Caki2 (cell line): ENCODE data around the gene SEL1L. TPM values are rescaled to one million over a fixed set of nuclear protein-coding genes. Genes with fewer than 3 reads are reported as not detected.
"Not testable (repeated sequence)": the region's sequence is repeated elsewhere in the genome, so short reads cannot be mapped to it uniquely, and the experiment has no call there.

Source experiments
- DNase-seq: peaks from one replicate; pipeline ENCODE4 v3.0.0-alpha.2; 2015; ENCODE audit warnings: low read depth
- in situ Hi-C: cut with HindIII; loops from 2 replicates; pipeline ENCODE4 v1.10.0; 2016; ENCODE audit warnings: low sequenced_read_pairs, low pct_unique_long_range_greater_than_20kb, mixed read lengths
- total RNA-seq: library from RNA; depleted of rRNA; stranded (reverse); fragments of >200 nt; shearing (Covaris generic); gene quantifications from 2 replicates; pipeline ENCODE4 v1.2.3, GENCODE V29; 2014; ENCODE audit warnings: low replicate concordance

Gene SEL1L
- total RNA-seq, 1 experiment from 2014 or later, result 26.1 TPM

- DNase-seq, result no peak
- in situ Hi-C loops, result no loop called here
Observed at GRCh38 chr14:81535396-81536164, 1.9 kb upstream of the SEL1L start.

- DNase-seq, result no peak
- in situ Hi-C loops, result no loop called here
Observed at GRCh38 chr14:81534510-81535074, 939 bp upstream of the SEL1L start.

- in situ Hi-C loops, result no loop called here
- no peak for DNase-seq
Observed at GRCh38 chr14:81533212-81533535, 479 bp downstream of the SEL1L start.

GRCh38 chr14:81529391-81529790 is 4.3 kb downstream of the SEL1L start:
- DNase-seq, result no peak
- in situ Hi-C loops, result no loop called here

GRCh38 chr14:81525129-81525528 is 8.5 kb downstream of the SEL1L start:
- in situ Hi-C loops, result no loop called here
- DNase-seq, result no peak

- DNase-seq, result no peak
- in situ Hi-C loops, result no loop called here
Observed at GRCh38 chr14:81523616-81524015, 10.0 kb downstream of the SEL1L start.

- in situ Hi-C loops, result no loop called here
- DNase-seq, result no peak
Observed at GRCh38 chr14:81523016-81523415, 10.6 kb downstream of the SEL1L start.

GRCh38 chr14:81521356-81521755 is 12.3 kb downstream of the SEL1L start:
- in situ Hi-C loops, result no loop called here
- no peak for DNase-seq

- in situ Hi-C loops, result no loop called here
Observed at GRCh38 chr14:81519200-81520011, 14.2 kb downstream of the SEL1L start.

GRCh38 chr14:81517798-81518398 is 15.8 kb downstream of the SEL1L start:
- no peak for DNase-seq
- in situ Hi-C loops, result no loop called here

More at GRCh38 chr14:81519200-81520011, 14.2 kb downstream of the SEL1L start:
- no peak for DNase-seq

- no peak for DNase-seq
- in situ Hi-C loops, result no loop called here
Observed at GRCh38 chr14:81516986-81517797, 16.5 kb downstream of the SEL1L start.

GRCh38 chr14:81515927-81516326 is 17.7 kb downstream of the SEL1L start:
- DNase-seq, in situ Hi-C loops: not testable (repeated sequence)

- in situ Hi-C loops, DNase-seq: not testable (repeated sequence)
Observed at GRCh38 chr14:81512826-81513225, 20.8 kb downstream of the SEL1L start.

- DNase-seq, result no peak
- in situ Hi-C loops, result no loop called here
Observed at GRCh38 chr14:81511111-81511904, 22.3 kb downstream of the SEL1L start.

- in situ Hi-C loops, result no loop called here
- no peak for DNase-seq
Observed at GRCh38 chr14:81509838-81510452, 23.7 kb downstream of the SEL1L start.

- in situ Hi-C loops, result no loop called here
- no peak for DNase-seq
Observed at GRCh38 chr14:81509321-81509720, 24.3 kb downstream of the SEL1L start.

- in situ Hi-C loops, result no loop called here
- DNase-seq, result no peak
Observed at GRCh38 chr14:81506487-81506886, 27.2 kb downstream of the SEL1L start.
